Measurements from ENCODE around the gene NFATC3.

Gene NFATC3

DNA sequence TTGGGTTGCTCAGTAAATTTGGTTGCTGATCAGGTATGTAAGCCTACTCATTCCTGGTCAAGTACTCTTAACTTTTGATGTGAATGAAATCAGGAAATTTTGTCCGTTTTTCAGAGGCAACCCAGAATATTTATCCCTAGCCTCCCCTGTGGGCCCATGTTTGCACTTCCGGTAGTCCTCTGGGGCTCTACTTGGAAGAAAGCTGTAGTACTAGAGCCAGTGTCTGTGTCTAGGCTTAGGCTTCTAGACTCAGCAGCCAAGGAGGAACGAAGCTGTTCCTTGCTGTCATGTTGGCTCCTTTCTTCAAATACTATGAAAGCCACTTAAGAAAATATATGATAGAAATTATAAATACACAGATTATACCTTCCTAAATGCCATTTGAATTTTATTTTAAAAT is 129.6 kb downstream of the NFATC3 start:
- H3K4me3 ChIP-seq (replicated peaks; ENCODE audit: low read depth, low read length): no peak overlapping the region
- no peak for DNase-seq (ENCODE audit: low read depth)
- TF ChIP-seq, protein P1, sequence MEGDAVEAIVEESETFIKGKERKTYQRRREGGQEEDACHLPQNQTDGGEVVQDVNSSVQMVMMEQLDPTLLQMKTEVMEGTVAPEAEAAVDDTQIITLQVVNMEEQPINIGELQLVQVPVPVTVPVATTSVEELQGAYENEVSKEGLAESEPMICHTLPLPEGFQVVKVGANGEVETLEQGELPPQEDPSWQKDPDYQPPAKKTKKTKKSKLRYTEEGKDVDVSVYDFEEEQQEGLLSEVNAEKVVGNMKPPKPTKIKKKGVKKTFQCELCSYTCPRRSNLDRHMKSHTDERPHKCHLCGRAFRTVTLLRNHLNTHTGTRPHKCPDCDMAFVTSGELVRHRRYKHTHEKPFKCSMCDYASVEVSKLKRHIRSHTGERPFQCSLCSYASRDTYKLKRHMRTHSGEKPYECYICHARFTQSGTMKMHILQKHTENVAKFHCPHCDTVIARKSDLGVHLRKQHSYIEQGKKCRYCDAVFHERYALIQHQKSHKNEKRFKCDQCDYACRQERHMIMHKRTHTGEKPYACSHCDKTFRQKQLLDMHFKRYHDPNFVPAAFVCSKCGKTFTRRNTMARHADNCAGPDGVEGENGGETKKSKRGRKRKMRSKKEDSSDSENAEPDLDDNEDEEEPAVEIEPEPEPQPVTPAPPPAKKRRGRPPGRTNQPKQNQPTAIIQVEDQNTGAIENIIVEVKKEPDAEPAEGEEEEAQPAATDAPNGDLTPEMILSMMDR (IDR thresholded peaks at IDR 0.05; ENCODE audit: low read length, missing control alignments): no peak

DNA sequence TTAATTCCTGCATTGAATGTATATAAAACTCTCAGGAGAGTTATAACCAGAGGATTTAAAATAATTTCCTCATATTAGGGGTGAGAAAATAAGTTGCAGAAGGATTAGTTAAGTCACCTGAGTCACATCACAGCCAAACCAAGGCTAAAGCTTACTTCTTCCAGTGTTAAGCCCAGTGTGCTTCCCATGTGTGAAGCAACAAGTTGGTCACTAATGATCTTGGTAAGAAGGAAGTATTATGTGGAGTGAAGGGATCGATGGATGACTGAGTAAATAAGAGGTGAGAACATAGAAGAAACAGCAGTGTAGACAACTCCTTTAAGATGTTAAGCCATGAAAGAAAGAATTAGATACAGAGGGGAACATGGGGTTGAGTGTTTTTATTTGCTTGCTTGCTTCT is 130.1 kb downstream of the NFATC3 start:
- no peak overlapping the region for H3K4me3 ChIP-seq (replicated peaks; ENCODE audit: low read depth, low read length)
- DNase-seq (ENCODE audit: low read depth): no peak
- TF ChIP-seq, protein P1 (IDR thresholded peaks at IDR 0.05; ENCODE audit: low read length, missing control alignments): no peak

DNA sequence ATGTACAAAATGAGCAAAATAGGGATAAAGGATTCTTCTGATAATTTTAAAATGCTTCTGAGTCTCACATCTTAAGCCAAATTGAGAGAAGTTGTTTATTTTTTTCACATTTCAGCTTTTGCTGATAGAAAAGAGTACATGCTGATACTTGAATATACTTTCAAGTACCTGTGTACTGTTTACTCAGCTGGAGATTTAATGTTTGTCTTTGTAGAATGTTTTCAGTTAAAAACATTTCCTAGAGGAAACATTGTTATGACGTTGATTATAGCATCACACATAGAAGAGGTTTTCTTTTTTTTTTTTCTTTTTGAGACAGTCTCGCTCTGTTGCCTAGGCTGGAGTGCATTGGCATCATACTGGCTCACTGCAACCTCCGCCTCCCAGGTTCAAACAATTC is 131.1 kb downstream of the NFATC3 start:
- TF ChIP-seq, protein P1 (IDR thresholded peaks at IDR 0.05; ENCODE audit: low read length, missing control alignments): no peak
- DNase-seq (ENCODE audit: low read depth): no peak
- no peak overlapping the region for H3K4me3 ChIP-seq (replicated peaks; ENCODE audit: low read depth, low read length)

DNA sequence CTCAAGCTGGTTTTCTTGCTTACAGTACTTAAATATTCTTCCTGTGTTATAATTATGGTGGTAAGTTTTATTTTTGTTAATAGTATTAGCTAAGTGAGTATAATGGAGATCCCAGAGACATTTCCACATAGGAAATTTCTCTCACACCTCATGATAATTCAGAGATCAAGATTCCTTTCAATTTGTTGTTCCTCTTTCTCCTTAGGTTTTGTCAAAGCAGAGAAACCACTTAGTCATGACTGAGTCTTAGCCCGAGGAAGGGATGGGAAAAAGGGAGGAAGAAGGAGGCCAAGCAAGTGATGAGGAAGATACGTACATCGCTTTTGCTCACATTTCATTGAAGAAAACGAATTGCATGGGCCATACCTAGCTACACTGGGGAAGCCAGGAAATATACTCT is 132.3 kb downstream of the NFATC3 start:
- no peak for DNase-seq (ENCODE audit: low read depth)
- no peak overlapping the region for H3K4me3 ChIP-seq (replicated peaks; ENCODE audit: low read depth, low read length)
- TF ChIP-seq, protein P1 (IDR thresholded peaks at IDR 0.05; ENCODE audit: low read length, missing control alignments): no peak

DNA sequence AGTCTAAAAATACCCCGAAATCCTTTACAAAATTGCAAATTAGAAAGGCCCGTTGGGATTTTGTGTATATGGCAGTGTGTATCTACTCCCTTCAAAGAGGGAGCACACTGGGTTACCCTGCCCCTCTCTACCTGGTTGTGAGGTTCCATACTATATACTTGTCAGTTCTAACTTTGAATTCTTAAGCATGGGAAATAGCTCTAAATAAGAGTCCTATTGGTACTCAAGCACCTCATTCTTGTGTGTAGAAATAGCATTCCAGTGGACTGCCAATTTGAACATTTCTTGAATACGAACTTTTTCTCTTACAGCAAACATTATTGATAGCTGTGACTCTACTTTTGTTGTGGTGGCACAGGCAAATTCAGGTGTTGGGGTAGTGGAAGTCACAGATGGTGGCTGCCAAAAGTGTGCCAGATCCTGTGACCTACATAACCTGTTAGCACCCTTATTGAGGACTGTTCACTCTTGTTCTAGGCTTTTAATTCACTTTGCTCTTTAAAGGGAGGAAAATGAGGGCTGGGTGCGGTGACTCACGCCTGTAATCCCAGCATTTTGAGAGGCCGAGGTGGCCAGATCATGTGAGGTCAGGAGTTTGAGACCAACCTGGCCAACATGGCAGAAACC is 134.7 kb downstream of the NFATC3 start:
- TF ChIP-seq, protein P1 (IDR thresholded peaks at IDR 0.05; ENCODE audit: low read length, missing control alignments): no peak
- no peak for DNase-seq (ENCODE audit: low read depth)
- H3K4me3 ChIP-seq (replicated peaks; ENCODE audit: low read depth, low read length): no peak overlapping the region

DNA sequence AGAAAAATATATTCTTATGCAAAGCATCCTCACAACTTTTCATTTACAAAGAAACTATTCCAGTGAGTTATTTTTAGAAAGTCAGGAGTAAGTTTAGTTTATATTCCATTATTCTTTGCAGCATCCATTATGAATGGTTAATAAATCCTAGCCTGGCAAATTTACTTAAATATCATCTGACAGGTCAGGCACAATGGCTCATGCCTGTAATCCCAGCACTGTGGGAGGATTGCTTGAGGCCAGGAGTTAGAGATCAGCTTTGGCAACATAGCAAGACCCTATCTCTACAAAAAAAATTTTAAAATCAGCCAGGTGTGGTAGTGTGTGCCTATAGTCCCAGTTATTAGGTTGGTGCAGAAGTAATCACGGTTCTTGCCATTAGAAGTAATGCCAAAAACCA is 137.9 kb downstream of the NFATC3 start:
- DNase-seq (ENCODE audit: low read depth): no peak
- no peak overlapping the region for H3K4me3 ChIP-seq (replicated peaks; ENCODE audit: low read depth, low read length)
- TF ChIP-seq, protein P1 (IDR thresholded peaks at IDR 0.05; ENCODE audit: low read length, missing control alignments): no peak

DNA sequence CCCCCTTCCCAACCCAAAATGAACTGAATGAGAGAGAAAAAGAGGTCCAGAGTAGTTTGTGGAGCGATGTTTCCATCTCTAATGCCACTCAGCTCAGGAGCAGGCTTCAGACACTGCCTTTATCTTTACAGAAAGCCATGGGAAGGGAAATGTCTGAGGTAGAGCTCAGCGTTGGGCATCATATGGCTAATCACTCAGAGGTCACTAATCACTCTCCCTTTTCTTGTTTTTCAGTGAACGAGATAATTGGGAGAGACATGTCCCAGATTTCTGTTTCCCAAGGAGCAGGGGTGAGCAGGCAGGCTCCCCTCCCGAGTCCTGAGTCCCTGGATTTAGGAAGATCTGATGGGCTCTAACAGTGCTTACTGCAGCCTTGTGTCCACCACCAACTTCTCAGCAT is 140.9 kb downstream of the NFATC3 start:
- TF ChIP-seq, protein P1 (IDR thresholded peaks at IDR 0.05; ENCODE audit: low read length, missing control alignments): no peak
- no peak overlapping the region for H3K4me3 ChIP-seq (replicated peaks; ENCODE audit: low read depth, low read length)
- DNase-seq (ENCODE audit: low read depth): no peak
